Fibroblast of lung (primary cell): ENCODE data around the gene LCNL1. TPM values are rescaled to one million over a fixed set of nuclear protein-coding genes. Genes with fewer than 3 reads are reported as not detected.

Experiments used
- DNase-seq, 2 donors: peaks; one replicate each; pipeline versions ENCODE4 v3.0.0 to v3.0.0-alpha.2; 2010; ENCODE audit warnings: low read depth in 2 of 2
- H2AFZ ChIP-seq: 2 replicates; pipeline ENCODE4 v1.5.1; 2012; ENCODE audit warnings: low read length, control low read depth, inconsistent platforms
- H3K27ac ChIP-seq: 2 replicates; pipeline ENCODE4 v1.5.1; 2011; ENCODE audit warnings: low read length, control low read depth; ENCODE audit not compliant: insufficient read depth
- H3K27me3 ChIP-seq: 2 replicates; pipeline ENCODE4 v1.5.1; 2011; ENCODE audit warnings: mild to moderate bottlenecking, low read length; ENCODE audit not compliant: control insufficient read depth, insufficient read depth
- H3K36me3 ChIP-seq: 2 replicates; pipeline ENCODE4 v1.5.1; 2011; ENCODE audit warnings: low read length; ENCODE audit not compliant: control insufficient read depth, insufficient read depth
- H3K4me1 ChIP-seq: 2 replicates; pipeline ENCODE4 v1.5.1; 2011; ENCODE audit warnings: low read length; ENCODE audit not compliant: control insufficient read depth, insufficient read depth; ENCODE audit errors: extremely low read depth
- H3K4me2 ChIP-seq: 2 replicates; pipeline ENCODE4 v1.5.1; 2011; ENCODE audit warnings: low read length, control low read depth; ENCODE audit not compliant: insufficient read depth; ENCODE audit errors: extremely low read depth
- H3K4me3 ChIP-seq, 4 experiments: fragments of 200-600 bp in 1 of 4; sonication (generic) in 1 of 4; replicated peaks in 1 of 4; 2 replicates each; pipeline ENCODE4 v1.5.1; 2011 to 2016; ENCODE audit warnings: low read length in 4 of 4, low read depth in 3 of 4, mild to moderate bottlenecking in 3 of 4, control low read depth in 2 of 4, inconsistent platforms in 1 of 4, mixed read lengths in 1 of 4; ENCODE audit not compliant: insufficient read depth in 1 of 4; ENCODE audit errors: control extremely low read depth in 1 of 4
- H3K79me2 ChIP-seq: 2 replicates; pipeline ENCODE4 v1.5.1; 2012; ENCODE audit warnings: mild to moderate bottlenecking, low read length, inconsistent platforms; ENCODE audit not compliant: control insufficient read depth, insufficient read depth
- H3K9ac ChIP-seq: 2 replicates; pipeline ENCODE4 v1.5.1; 2011; ENCODE audit warnings: mild to moderate bottlenecking, low read length, control low read depth; ENCODE audit not compliant: insufficient read depth
- H3K9me3 ChIP-seq: 2 replicates; pipeline ENCODE4 v1.5.1; 2012; ENCODE audit warnings: low read depth, low read length; ENCODE audit not compliant: control insufficient read depth, insufficient read depth
- H4K20me1 ChIP-seq: 2 replicates; pipeline ENCODE4 v1.5.1; 2011; ENCODE audit warnings: low read length; ENCODE audit not compliant: control insufficient read depth, insufficient read depth; ENCODE audit errors: extremely low read depth
- EZH2 ChIP-seq: IDR thresholded peaks from 2 replicates; pipeline ENCODE4 v1.5.1; 2012; ENCODE audit warnings: low read length, control low read depth, mild to moderate bottlenecking; ENCODE audit errors: missing control alignments
- polyA plus RNA-seq, 2 donors: library from polyadenylated mRNA; depleted of rRNA in 1 of 2; stranded (reverse) in 1 of 2; unstranded in 1 of 2; fragments of >200 nt; gene quantifications; 2 replicates each; pipeline ENCODE4 v1.2.1, GENCODE V29; 2011 to 2012; ENCODE audit warnings: missing spikeins in 1 of 2
- total RNA-seq: library from RNA; depleted of rRNA; stranded (reverse); fragments of >200 nt; gene quantifications from 2 replicates; pipeline ENCODE4 v1.2.1, GENCODE V29; 2014
- TF ChIP-seq, protein P1 (sequence below), 2 donors: IDR thresholded peaks in 1 of 2; conservative IDR thresholded peaks in 1 of 2; 1 replicate in 1 of 2; 2 replicates in 1 of 2; pipeline ENCODE4 v1.5.1; 2011 to 2012; ENCODE audit warnings: low read length in 2 of 2, control low read depth in 1 of 2, inconsistent platforms in 1 of 2, low read depth in 1 of 2, mild to moderate bottlenecking in 1 of 2

Gene LCNL1
- total and polyA plus RNA-seq, 2 donors (not counting 1 experiment from before 2014, with no cell fraction given), result 1.4 to 6.3 TPM

DNA sequence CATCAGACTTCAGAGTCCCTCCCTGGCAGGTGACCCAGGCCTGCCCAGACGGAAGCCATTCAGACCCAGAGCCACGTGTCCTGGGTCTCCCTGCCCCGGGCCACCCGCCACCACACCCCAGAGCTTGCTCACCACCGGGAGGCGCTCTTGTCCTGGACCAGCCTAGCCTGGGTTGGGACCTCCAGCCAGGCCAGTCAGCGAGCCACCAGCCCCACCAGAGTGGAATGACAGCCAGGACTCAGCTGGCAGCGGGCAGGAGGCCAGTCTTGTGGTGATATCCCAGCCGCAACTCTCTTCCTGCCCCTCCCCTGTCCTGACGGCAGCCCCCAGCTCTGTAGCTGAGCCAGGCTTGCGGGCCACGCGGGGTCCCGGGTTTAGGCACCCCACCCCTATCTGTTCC lies 7.1 kb upstream of the LCNL1 start:
- Histone ChIP-seq H3K4me2 (no peak overlapping the region), H3K9ac (no peak overlapping the region), H2AFZ (no peak overlapping the region), H3K27me3 (peaks cover 4% of the 10 kb centered on the region), H3K27ac (no peak overlapping the region), H3K79me2 (no peaks in the 10 kb centered on the region), H3K4me1 (no peaks in the 10 kb centered on the region), H3K4me3 (no peak overlapping the region), H3K9me3 (no peaks in the 10 kb centered on the region), H4K20me1 (no peaks in the 10 kb centered on the region), H3K36me3 (no peaks in the 10 kb centered on the region)
- TF ChIP-seq, protein P1, sequence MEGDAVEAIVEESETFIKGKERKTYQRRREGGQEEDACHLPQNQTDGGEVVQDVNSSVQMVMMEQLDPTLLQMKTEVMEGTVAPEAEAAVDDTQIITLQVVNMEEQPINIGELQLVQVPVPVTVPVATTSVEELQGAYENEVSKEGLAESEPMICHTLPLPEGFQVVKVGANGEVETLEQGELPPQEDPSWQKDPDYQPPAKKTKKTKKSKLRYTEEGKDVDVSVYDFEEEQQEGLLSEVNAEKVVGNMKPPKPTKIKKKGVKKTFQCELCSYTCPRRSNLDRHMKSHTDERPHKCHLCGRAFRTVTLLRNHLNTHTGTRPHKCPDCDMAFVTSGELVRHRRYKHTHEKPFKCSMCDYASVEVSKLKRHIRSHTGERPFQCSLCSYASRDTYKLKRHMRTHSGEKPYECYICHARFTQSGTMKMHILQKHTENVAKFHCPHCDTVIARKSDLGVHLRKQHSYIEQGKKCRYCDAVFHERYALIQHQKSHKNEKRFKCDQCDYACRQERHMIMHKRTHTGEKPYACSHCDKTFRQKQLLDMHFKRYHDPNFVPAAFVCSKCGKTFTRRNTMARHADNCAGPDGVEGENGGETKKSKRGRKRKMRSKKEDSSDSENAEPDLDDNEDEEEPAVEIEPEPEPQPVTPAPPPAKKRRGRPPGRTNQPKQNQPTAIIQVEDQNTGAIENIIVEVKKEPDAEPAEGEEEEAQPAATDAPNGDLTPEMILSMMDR (conservative IDR thresholded peaks at IDR 0.05 in 1 of 2, IDR thresholded peaks at IDR 0.05 in 1 of 2; ENCODE audit: low read depth in 1 of 2, low read length in 2 of 2), result no peak
- TF ChIP-seq EZH2, result no peak
- DNase-seq, result no peak

- Histone ChIP-seq H3K9me3 (no peaks in the 10 kb centered on the region), H2AFZ (peak within 1 kb of the TSS; percentile 60), H3K4me3 (peak within 1 kb of the TSS; percentile 14 to 69 (median 40)), H3K79me2 (no peaks in the 10 kb centered on the region), H3K9ac (peak within 1 kb of the TSS; percentile 23), H3K27ac (no peak within 1 kb of the TSS), H3K27me3 (peaks cover 4% of the 10 kb centered on the region), H3K4me1 (no peaks in the 10 kb centered on the region), H3K4me2 (peak within 1 kb of the TSS; percentile 85), H3K36me3 (no peaks in the 10 kb centered on the region), H4K20me1 (no peaks in the 10 kb centered on the region)
- TF ChIP-seq, protein P1 (conservative IDR thresholded peaks at IDR 0.05 in 1 of 2, IDR thresholded peaks at IDR 0.05 in 1 of 2; ENCODE audit: low read depth in 1 of 2, low read length in 2 of 2), result no peak
- TF ChIP-seq EZH2, result no peak
- DNase-seq, result peak in 1 of 2 donors; percentile 58
These were observed 5.6 kb upstream of the LCNL1 start, which contains the start of gene PTGDS for GRCh38 chr9:136977223-136977622. PTGDS (plus strand) TSS chr9:136977504; CDS start chr9:136977579, 75 bp downstream.

GRCh38 chr9:136977649-136978072 lies 5.1 kb upstream of the LCNL1 start:
- H3K9ac ChIP-seq, result peak overlapping the region; percentile 23
- H3K9me3 ChIP-seq, result no peaks in the 10 kb centered on the region
- peak overlapping the region; percentile 85 for H3K4me2 ChIP-seq
- TF ChIP-seq EZH2, result no peak
- TF ChIP-seq, protein P1 (conservative IDR thresholded peaks at IDR 0.05 in 1 of 2, IDR thresholded peaks at IDR 0.05 in 1 of 2; ENCODE audit: low read depth in 1 of 2, low read length in 2 of 2), result no peak
- H3K4me3 ChIP-seq, result peak overlapping the region in 3 of 4 experiments; percentile 14 to 69 (median 55)
- no peaks in the 10 kb centered on the region for H4K20me1 ChIP-seq
- H3K27me3 ChIP-seq, result peaks cover 4% of the 10 kb centered on the region
- no peaks in the 10 kb centered on the region for H3K4me1 ChIP-seq
- no peaks in the 10 kb centered on the region for H3K36me3 ChIP-seq
- H3K79me2 ChIP-seq, result no peaks in the 10 kb centered on the region
- H2AFZ ChIP-seq, result peak overlapping the region; percentile 60
- no peak for DNase-seq
- H3K27ac ChIP-seq, result no peak overlapping the region
